Lower lobe of right lung (tissue), 2 donors: ENCODE data around the gene PEX7. TPM values are rescaled to one million over a fixed set of nuclear protein-coding genes. Genes with fewer than 3 reads are reported as not detected.

ENCODE experiments used
- ATAC-seq, 2 donors: fragments of 200-7000 bp; cut with Tn5 transposase; one replicate each; pipeline ENCODE4 v1.9.1; 2020 to 2022; ENCODE audit warnings: mild to moderate bottlenecking in 2 of 2, moderate library complexity in 2 of 2
- DNase-seq: peaks from one replicate; pipeline ENCODE4 v3.0.0-alpha.2; 2020
- H3K27ac ChIP-seq: fragments of 200-600 bp; one replicate; pipeline ENCODE4 v1.8.0; 2022
- H3K27me3 ChIP-seq: fragments of 200-600 bp; one replicate; pipeline ENCODE4 v1.8.0; 2022; ENCODE audit warnings: low read depth
- H3K36me3 ChIP-seq: fragments of 200-600 bp; one replicate; pipeline ENCODE4 v1.8.0; 2022; ENCODE audit warnings: mild to moderate bottlenecking
- H3K4me1 ChIP-seq: fragments of 200-600 bp; one replicate; pipeline ENCODE4 v1.8.0; 2022
- H3K4me3 ChIP-seq: fragments of 200-600 bp; one replicate; pipeline ENCODE4 v1.8.0; 2022; ENCODE audit warnings: mild to moderate bottlenecking
- H3K9me3 ChIP-seq: fragments of 200-600 bp; one replicate; pipeline ENCODE4 v1.8.0; 2022
- CTCF ChIP-seq: fragments of 200-600 bp; IDR thresholded peaks from one replicate; pipeline ENCODE4 v1.8.0; 2022; ENCODE audit warnings: antibody characterized with exemption, mild to moderate bottlenecking
- intact Hi-C: fragments of 100-400 bp; cut with DNase I; formaldehyde crosslinking; loops from one replicate; pipeline ENCODE4 v1.11.0; 2022
- total RNA-seq: library from RNA; stranded (reverse); fragmentation: NEBNext Ultra II Directional; extraction: Animal tissue kit (Norgen Biotek cat#: 25700); gene quantifications from one replicate; pipeline ENCODE4 v1.2.1, GENCODE V29; 2021
- donor health status: DM: no; HTN: yes; CAD: no; lungs with severe emphysema.

Gene PEX7
- total RNA-seq, 1 donor from 2014 or later, result 5.6 TPM

- Histone ChIP-seq H3K27ac (no peak overlapping the region), H3K9me3 (no peaks in the 10 kb centered on the region), H3K27me3 (peaks cover 65% of the 10 kb centered on the region), H3K4me3 (no peak overlapping the region), H3K36me3 (no peaks in the 10 kb centered on the region), H3K4me1 (peaks cover 38% of the 10 kb centered on the region)
- no peak for DNase-seq
- intact Hi-C loops, result no loop called here
- TF ChIP-seq CTCF, result no peak
- ATAC-seq, result no peak
These were observed 97.8 kb downstream of the PEX7 start for GRCh38 chr6:136920216-136920615.

DNA sequence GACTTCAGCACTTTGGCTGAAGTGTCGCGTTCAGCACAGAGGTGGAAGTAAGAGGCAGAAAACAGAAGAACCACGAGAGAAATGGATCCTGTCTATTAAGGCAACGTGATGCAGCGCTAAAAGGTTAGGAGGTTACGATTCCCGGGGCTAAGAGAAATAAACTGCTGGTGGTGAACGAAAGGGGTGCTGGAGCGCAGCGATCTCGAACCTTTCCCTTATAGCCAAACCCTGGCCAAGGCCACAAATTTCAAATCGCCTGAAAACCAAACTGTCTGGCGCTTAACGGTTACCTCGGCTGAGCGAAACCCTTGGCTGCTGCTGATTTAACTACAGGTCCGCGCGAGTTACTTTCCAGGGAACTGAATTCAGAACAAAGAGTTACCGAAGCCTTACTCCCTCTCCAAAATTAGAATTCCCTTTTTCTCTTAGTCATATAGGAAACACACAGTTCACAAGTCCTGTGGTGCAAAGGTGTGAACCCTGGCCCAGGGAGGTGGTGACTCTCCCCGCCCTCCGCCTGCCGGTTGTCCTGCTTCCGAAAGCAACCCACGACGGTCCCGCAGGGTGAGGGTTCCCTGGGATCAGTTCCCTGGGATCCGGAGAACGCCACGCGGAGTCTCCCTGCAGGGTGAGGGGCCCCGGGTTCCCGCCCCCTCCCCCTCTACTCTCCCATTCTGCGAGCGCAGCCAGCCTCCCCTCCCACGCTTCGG lies 98.4 kb downstream of the PEX7 start:
- Histone ChIP-seq H3K9me3 (no peaks in the 10 kb centered on the region), H3K27me3 (peaks cover 65% of the 10 kb centered on the region), H3K4me3 (peak overlapping the region; percentile 62), H3K27ac (no peak overlapping the region), H3K36me3 (no peaks in the 10 kb centered on the region), H3K4me1 (peaks cover 38% of the 10 kb centered on the region)
- ATAC-seq (peak; percentile 4 to 39), DNase-seq (no peak)
- no peak for TF ChIP-seq CTCF
- intact Hi-C loops, result no loop called here

DNA sequence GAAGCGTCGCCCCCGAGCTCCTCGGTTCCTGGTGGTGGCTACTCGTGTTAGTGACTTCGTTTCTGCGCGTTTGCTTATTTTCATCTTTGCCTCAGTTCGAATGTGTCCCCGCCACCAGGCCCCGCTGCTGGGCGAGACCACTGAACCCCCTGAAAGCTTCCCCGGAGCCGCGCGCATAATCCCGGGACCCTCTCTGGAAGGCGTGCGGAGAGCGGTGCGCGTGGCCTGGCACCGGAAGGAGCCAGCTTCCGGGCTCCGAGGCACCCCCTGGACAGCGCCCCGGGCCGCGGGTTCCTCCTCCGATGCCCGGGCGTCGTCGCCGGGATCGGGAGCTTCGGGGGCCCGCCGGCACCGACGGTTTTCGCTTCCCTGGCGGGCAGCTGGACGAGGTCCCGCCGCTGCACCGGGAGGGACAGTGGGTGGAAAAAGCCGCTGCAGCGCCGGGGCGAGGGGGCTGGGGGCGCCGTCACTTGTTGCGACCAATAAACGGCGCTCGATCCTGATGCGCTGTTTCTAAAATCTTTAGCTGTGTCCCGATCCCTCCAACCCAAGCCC lies 99.1 kb downstream of the PEX7 start:
- H3K4me3 ChIP-seq, result peak overlapping the region; percentile 62
- intact Hi-C loops, result no loop called here
- DNase-seq (peak; percentile 49), ATAC-seq (peak; percentile 65 to 68)
- no peak overlapping the region for H3K27ac ChIP-seq
- no peak for TF ChIP-seq CTCF
- H3K27me3 ChIP-seq, result peaks cover 65% of the 10 kb centered on the region
- peaks cover 38% of the 10 kb centered on the region for H3K4me1 ChIP-seq
- H3K36me3 ChIP-seq, result no peaks in the 10 kb centered on the region
- H3K9me3 ChIP-seq, result no peaks in the 10 kb centered on the region

DNA sequence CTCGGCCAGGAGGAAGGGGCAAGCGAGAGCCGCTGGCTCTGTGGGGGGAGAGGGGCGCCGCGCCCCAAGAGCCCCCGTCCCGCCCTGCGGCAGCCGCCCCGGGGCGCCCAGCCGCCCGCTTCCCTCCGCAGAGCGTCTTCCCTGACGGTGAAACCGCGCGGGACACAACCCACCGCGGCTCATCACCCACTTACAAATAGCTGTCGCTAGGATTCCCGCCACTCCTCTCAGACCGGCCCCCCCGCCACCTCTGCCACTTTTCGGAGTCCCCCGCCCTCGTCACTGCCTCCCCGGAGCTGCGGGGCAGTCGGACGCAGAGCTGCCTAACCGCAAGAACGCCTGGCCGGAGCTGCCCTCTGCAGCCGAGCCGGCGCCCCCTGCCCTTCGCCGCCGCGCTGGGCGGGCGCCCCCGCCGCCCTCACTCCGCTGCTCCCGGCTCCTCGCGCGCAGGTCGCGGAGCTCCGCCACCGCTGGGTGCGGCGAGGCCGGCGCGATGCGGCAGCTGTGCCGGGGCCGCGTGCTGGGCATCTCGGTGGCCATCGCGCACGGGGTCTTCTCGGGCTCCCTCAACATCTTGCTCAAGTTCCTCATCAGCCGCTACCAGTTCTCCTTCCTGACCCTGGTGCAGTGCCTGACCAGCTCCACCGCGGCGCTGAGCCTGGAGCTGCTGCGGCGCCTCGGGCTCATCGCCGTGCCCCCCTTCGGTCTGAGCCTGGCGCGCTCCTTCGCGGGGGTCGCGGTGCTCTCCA lies 99.7 kb downstream of the PEX7 start, which contains the start of gene SLC35D3:
Gene SLC35D3 (plus strand): TSS at position 366 of the 749 bp plus-strand sequence. CDS start 128 bp downstream, at position 494.
- DNase-seq, result peak; percentile 56
- H3K27me3 ChIP-seq, result peaks cover 65% of the 10 kb centered on the region

GRCh38 chr6:136922685-136923006 lies 100.3 kb downstream of the PEX7 start:
- no peaks in the 10 kb centered on the region for H3K36me3 ChIP-seq
- ATAC-seq (peak in 1 of 2 donors; percentile 18), DNase-seq (no peak)
- peaks cover 65% of the 10 kb centered on the region for H3K27me3 ChIP-seq
- no peak for TF ChIP-seq CTCF
- H3K27ac ChIP-seq, result no peak overlapping the region
- H3K4me3 ChIP-seq, result peak overlapping the region; percentile 62
- no peaks in the 10 kb centered on the region for H3K9me3 ChIP-seq
- intact Hi-C loops, result no loop called here
- H3K4me1 ChIP-seq, result peaks cover 38% of the 10 kb centered on the region

More for the DNA sequence above, 99.7 kb downstream of the PEX7 start, which contains the start of gene SLC35D3:
- Histone ChIP-seq H3K4me3 (peak within 1 kb of the TSS; percentile 62), H3K4me1 (peaks cover 38% of the 10 kb centered on the region), H3K9me3 (no peaks in the 10 kb centered on the region), H3K36me3 (no peaks in the 10 kb centered on the region), H3K27ac (no peak within 1 kb of the TSS)
- no peak for TF ChIP-seq CTCF
- ATAC-seq, result peak; percentile 45 to 58
- intact Hi-C loops, result no loop called here
